ENCODE results near the gene COL6A1. TPM values are rescaled to one million over a fixed set of nuclear protein-coding genes. Genes with fewer than 3 reads are reported as not detected.

COL6A1 gene
- total and polyA plus RNA-seq, 2 experiments from 2014 or later = 245 to 605 TPM

DNA sequence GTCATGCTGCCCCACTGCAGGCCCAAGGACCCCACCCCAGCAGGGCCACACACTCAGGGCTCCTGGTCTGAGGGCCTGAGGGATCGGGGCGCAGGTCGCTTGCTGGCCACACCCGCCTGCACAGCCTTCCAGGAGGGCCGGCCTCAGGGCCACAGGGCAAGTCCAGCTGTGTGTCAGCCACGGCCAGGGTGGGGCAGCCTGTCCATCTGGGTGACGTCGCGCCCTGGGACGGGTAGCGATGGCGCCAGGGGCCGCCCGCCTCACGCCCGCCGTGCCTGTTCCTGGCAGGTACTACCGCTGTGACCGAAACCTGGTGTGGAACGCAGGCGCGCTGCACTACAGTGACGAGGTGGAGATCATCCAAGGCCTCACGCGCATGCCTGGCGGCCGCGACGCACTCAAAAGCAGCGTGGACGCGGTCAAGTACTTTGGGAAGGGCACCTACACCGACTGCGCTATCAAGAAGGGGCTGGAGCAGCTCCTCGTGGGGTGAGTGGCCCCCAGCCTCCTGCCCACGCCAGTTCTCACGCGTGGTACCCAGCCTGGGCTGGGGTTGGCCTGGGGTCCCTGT, 2.5 kb downstream of the COL6A1 start:
- H3K4me3 ChIP-seq = no peak overlapping the region
- TF ChIP-seq, protein P1, sequence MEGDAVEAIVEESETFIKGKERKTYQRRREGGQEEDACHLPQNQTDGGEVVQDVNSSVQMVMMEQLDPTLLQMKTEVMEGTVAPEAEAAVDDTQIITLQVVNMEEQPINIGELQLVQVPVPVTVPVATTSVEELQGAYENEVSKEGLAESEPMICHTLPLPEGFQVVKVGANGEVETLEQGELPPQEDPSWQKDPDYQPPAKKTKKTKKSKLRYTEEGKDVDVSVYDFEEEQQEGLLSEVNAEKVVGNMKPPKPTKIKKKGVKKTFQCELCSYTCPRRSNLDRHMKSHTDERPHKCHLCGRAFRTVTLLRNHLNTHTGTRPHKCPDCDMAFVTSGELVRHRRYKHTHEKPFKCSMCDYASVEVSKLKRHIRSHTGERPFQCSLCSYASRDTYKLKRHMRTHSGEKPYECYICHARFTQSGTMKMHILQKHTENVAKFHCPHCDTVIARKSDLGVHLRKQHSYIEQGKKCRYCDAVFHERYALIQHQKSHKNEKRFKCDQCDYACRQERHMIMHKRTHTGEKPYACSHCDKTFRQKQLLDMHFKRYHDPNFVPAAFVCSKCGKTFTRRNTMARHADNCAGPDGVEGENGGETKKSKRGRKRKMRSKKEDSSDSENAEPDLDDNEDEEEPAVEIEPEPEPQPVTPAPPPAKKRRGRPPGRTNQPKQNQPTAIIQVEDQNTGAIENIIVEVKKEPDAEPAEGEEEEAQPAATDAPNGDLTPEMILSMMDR (IDR thresholded peaks at IDR 0.05; ENCODE audit: low read depth, low read length) = no peak
- peaks cover 13% of the 10 kb centered on the region for H3K36me3 ChIP-seq
- no peaks in the 10 kb centered on the region for H3K27me3 ChIP-seq
- H3K27ac ChIP-seq = no peak overlapping the region
- no peak for DNase-seq (ENCODE audit: low read depth in 1 of 2, low spot score in 1 of 2)
- H3K4me1 ChIP-seq (ENCODE audit: low read depth) = no peaks in the 10 kb centered on the region
- H3K9me3 ChIP-seq (ENCODE audit: low read depth) = no peaks in the 10 kb centered on the region

DNA sequence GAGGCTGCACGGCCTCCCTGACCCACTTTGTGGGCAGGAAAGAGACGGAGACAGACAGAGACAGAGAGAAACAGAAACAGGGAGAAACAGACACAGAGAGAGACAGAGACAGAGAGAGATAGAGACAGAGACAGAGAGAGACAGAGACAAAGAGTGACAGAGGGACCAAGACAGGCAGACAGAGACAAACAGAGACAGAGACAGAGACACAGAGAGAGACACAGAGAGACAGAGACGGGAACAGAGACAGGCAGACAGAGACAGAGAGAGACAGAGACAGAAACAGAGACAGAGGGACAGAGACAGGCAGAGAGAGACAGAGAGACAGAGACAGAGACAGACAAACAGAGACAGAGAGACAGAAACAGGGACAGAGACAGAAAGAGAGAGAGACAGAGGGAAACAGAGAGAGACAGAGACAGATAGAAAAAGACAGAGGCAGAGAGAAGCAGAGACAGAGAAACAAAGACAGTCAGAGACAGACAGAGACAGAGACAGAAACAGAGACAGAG, 3.1 kb downstream of the COL6A1 start:
- no peak overlapping the region for H3K4me3 ChIP-seq
- no peak for DNase-seq (ENCODE audit: low read depth in 1 of 2, low spot score in 1 of 2)

DNA sequence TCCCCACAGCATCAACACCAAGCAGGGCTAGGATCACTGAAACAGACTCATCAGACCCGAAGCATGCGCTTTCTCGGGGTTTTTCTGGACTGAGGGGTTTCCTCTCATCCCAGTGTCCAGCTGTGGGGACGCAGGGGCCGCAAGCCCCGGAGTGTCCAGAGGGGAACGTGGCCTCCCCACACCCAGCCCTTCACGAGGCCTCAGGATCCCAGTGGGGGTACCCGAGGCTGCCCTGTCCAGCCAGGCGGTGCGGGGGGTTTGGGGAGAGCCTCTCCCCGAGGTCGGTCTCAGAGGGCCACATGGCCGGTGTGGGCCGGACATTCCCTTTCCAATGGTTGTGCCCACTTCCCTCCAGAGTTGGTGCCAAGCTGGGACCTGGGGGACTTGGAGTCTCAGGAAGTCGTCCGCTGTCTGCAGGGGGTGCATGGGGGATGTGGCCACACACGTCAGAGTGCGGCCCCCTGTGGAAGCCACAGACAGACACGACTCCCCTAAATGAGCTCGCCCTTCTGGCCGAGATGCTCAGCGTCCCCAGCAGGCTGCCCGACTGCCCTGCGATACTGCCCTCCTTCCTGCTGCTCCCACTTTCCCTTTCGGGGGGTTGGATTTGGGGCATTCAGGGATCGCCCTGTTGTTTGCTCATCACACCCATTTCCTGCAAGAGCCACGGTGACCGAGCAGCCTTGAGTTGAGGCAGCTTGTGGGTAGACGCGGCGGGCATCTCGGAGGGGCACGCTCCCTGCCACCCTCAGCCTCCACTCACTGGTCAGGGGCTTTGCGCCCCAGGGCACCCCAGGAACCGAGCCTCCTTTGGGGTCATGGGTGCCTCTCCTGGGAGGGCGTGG, 4.1 kb downstream of the COL6A1 start:
- Histone ChIP-seq H3K27me3 (no peaks in the 10 kb centered on the region), H3K36me3 (peaks cover 19% of the 10 kb centered on the region), H3K9me3 (ENCODE audit: low read depth) (no peaks in the 10 kb centered on the region), H3K27ac (no peak overlapping the region), H3K4me3 (no peak overlapping the region), H3K4me1 (ENCODE audit: low read depth) (no peaks in the 10 kb centered on the region)
- TF ChIP-seq, protein P1 (IDR thresholded peaks at IDR 0.05; ENCODE audit: low read depth, low read length) = no peak
- no peak for DNase-seq (ENCODE audit: low read depth in 1 of 2, low spot score in 1 of 2)

More for the DNA sequence above, 3.1 kb downstream of the COL6A1 start:
- H3K27ac ChIP-seq = no peak overlapping the region
- no peaks in the 10 kb centered on the region for H3K4me1 ChIP-seq (ENCODE audit: low read depth)
- TF ChIP-seq, protein P1 (IDR thresholded peaks at IDR 0.05; ENCODE audit: low read depth, low read length) = no peak
- H3K27me3 ChIP-seq = no peaks in the 10 kb centered on the region
- no peaks in the 10 kb centered on the region for H3K9me3 ChIP-seq (ENCODE audit: low read depth)
- H3K36me3 ChIP-seq = peaks cover 18% of the 10 kb centered on the region

DNA sequence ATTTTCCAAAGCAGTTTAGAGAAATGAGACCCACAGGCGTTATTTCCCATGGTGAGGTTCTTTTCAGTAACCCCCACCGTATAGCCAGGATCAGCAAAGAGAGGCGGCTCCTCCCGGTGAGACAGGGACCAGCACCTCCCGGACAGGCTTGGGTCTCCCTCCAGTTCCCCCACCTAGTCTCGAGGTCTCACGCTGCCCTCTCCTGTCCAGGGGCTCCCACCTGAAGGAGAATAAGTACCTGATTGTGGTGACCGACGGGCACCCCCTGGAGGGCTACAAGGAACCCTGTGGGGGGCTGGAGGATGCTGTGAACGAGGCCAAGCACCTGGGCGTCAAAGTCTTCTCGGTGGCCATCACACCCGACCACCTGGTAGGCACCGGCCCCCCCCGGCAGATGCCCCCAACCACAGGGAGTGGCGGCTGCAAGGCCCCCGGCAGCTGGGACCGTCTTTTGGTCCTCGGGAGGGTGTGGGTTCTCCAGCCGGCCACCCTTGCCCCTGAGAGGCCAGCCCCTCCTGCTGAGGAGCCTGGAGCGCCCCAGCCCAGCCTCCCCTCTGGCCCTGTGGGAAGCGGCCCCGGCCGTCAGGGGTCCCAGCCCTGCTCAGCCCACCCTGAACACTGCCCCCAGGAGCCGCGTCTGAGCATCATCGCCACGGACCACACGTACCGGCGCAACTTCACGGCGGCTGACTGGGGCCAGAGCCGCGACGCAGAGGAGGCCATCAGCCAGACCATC, 4.9 kb downstream of the COL6A1 start:
- H3K27me3 ChIP-seq = no peaks in the 10 kb centered on the region
- no peaks in the 10 kb centered on the region for H3K9me3 ChIP-seq (ENCODE audit: low read depth)
- H3K4me1 ChIP-seq (ENCODE audit: low read depth) = no peaks in the 10 kb centered on the region
- no peak overlapping the region for H3K27ac ChIP-seq
- no peak overlapping the region for H3K4me3 ChIP-seq
- DNase-seq (ENCODE audit: low read depth in 1 of 2, low spot score in 1 of 2) = no peak
- peaks cover 19% of the 10 kb centered on the region for H3K36me3 ChIP-seq
- TF ChIP-seq, protein P1 (IDR thresholded peaks at IDR 0.05; ENCODE audit: low read depth, low read length) = no peak

DNA sequence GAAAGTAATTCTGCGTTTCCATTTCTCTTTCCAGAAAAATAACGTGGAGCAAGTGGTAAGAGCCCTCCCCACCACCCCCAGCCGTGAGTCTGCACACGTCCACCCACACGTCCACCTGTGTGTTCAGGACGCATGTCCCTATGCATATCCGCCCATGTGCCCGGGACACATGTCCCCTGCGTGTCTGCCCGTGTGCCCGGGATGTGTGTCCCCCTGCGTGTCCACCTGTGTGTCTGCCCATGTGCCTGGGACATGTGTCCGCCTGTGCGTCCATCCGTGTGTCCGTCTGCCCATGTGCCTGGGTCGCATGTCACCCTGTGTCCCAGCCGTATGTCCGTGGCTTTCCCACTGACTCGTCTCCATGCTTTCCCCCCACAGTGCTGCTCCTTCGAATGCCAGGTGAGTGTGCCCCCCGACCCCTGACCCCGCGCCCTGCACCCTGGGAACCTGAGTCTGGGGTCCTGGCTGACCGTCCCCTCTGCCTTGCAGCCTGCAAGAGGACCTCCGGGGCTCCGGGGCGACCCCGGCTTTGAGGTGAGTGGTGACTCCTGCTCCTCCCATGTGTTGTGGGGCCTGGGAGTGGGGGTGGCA, 5.6 kb downstream of the COL6A1 start:
- no peaks in the 10 kb centered on the region for H3K9me3 ChIP-seq (ENCODE audit: low read depth)
- H3K27ac ChIP-seq = no peak overlapping the region
- H3K4me1 ChIP-seq (ENCODE audit: low read depth) = no peaks in the 10 kb centered on the region
- peaks cover 23% of the 10 kb centered on the region for H3K36me3 ChIP-seq
- no peaks in the 10 kb centered on the region for H3K27me3 ChIP-seq
- H3K4me3 ChIP-seq = no peak overlapping the region
- TF ChIP-seq, protein P1 (IDR thresholded peaks at IDR 0.05; ENCODE audit: low read depth, low read length) = no peak
- no peak for DNase-seq (ENCODE audit: low read depth in 1 of 2, low spot score in 1 of 2)

Data from cardiac muscle cell (in vitro differentiated cells and primary cell).